Stimulated activated CD8-positive, alpha-beta memory T cell treated with anti-CD3 and anti-CD28 coated beads, Interleukin-2, amount 100 ng/mL, for 48 hours (primary cell): ENCODE results near the gene ARL4A.

Source experiments
- DNase-seq, 2 donors: peaks; one replicate each; pipeline ENCODE4 v3.0.0-alpha.2; 2020; ENCODE audit warnings: low read depth in 2 of 2

ARL4A gene

GRCh38 chr7:12725575-12726316, 38.3 kb downstream of the ARL4A start:
- DNase-seq, result no peak

GRCh38 chr7:12726908-12727307, 39.5 kb downstream of the ARL4A start:
- DNase-seq, result no peak

GRCh38 chr7:12727455-12728191, 40.2 kb downstream of the ARL4A start:
- DNase-seq, result no peak

GRCh38 chr7:12728192-12728538, 40.7 kb downstream of the ARL4A start:
- no peak for DNase-seq

- DNase-seq, result no peak
These were observed 41.7 kb downstream of the ARL4A start for GRCh38 chr7:12729112-12729511.

GRCh38 chr7:12730523-12730922, 43.1 kb downstream of the ARL4A start:
- DNase-seq, result no peak

GRCh38 chr7:12731214-12731656, 43.8 kb downstream of the ARL4A start:
- no peak for DNase-seq

- DNase-seq, result no peak
These were observed 44.3 kb downstream of the ARL4A start for GRCh38 chr7:12731775-12732174.

- no peak for DNase-seq
These were observed 45.0 kb downstream of the ARL4A start for GRCh38 chr7:12732428-12732827.

GRCh38 chr7:12735923-12736322, 48.5 kb downstream of the ARL4A start:
- no peak for DNase-seq

GRCh38 chr7:12737373-12737772, 49.9 kb downstream of the ARL4A start:
- no peak for DNase-seq

- no peak for DNase-seq
These were observed 50.4 kb downstream of the ARL4A start for GRCh38 chr7:12737836-12738235.

GRCh38 chr7:12738665-12739064, 51.2 kb downstream of the ARL4A start:
- DNase-seq, result no peak
